ENCODE measurements around the gene SF3B1. TPM values are rescaled to one million over a fixed set of nuclear protein-coding genes. Genes with fewer than 3 reads are reported as not detected.

Gene SF3B1
- total RNA-seq, 1 donor from 2014 or later, result 253 TPM

- Histone ChIP-seq H3K4me2 (ENCODE audit: low read length) (no peak overlapping the region), H3K36me3 (ENCODE audit: insufficient read depth, low read length) (no peaks in the 10 kb centered on the region), H3K27me3 (ENCODE audit: insufficient read depth, low read length) (no peaks in the 10 kb centered on the region), H3K9me3 (ENCODE audit: insufficient read depth, low read depth, low read length) (no peaks in the 10 kb centered on the region), H3K4me3 (ENCODE audit: insufficient read depth, low read depth, low read length) (no peak overlapping the region), H2AFZ (ENCODE audit: low read depth, low read length) (no peak overlapping the region), H3K79me2 (ENCODE audit: insufficient read depth, low read length) (no peaks in the 10 kb centered on the region), H3K9ac (ENCODE audit: low read length) (no peak overlapping the region), H3K4me1 (ENCODE audit: insufficient read depth, low read length) (no peaks in the 10 kb centered on the region), H3K27ac (ENCODE audit: low read depth, low read length) (no peak overlapping the region), H4K20me1 (ENCODE audit: insufficient read depth, low read length) (no peaks in the 10 kb centered on the region)
- H3K27ac Mint-ChIP-seq (ENCODE audit: unreplicated experiment), result no peak overlapping the region
- H3K9me3 Mint-ChIP-seq (ENCODE audit: unreplicated experiment), result peaks cover 4% of the 10 kb centered on the region
- FAIRE-seq (no peak), DNase-seq (ENCODE audit: low read depth) (peak; percentile 23)
- no peak for TF ChIP-seq CTCF (IDR thresholded peaks at IDR 0.05; ENCODE audit: insufficient read depth, low read depth, low read length)
- no peak for TF ChIP-seq EZH2 (IDR thresholded peaks at IDR 0.05; ENCODE audit: insufficient read depth, low read length)
- H3K27me3 Mint-ChIP-seq (ENCODE audit: low read depth, unreplicated experiment), result no peaks in the 10 kb centered on the region
- peaks cover 3% of the 10 kb centered on the region for H3K36me3 Mint-ChIP-seq (ENCODE audit: low read depth, unreplicated experiment)
- H3K4me1 Mint-ChIP-seq (ENCODE audit: low read depth, unreplicated experiment), result peaks cover 10% of the 10 kb centered on the region
- no peak overlapping the region for H3K4me3 Mint-ChIP-seq (ENCODE audit: unreplicated experiment)
Measured at GRCh38 chr2:197369228-197369932, 65.4 kb downstream of the SF3B1 start.

- H3K4me1 ChIP-seq (ENCODE audit: insufficient read depth, low read length), result no peaks in the 10 kb centered on the region
- no peak overlapping the region for H3K27ac Mint-ChIP-seq (ENCODE audit: unreplicated experiment)
- H2AFZ ChIP-seq (ENCODE audit: low read depth, low read length), result no peak overlapping the region
- H3K4me1 Mint-ChIP-seq (ENCODE audit: low read depth, unreplicated experiment), result peaks cover 10% of the 10 kb centered on the region
- no peak overlapping the region for H3K4me3 ChIP-seq (ENCODE audit: insufficient read depth, low read depth, low read length)
- no peak for DNase-seq (ENCODE audit: low read depth)
- H3K36me3 ChIP-seq (ENCODE audit: insufficient read depth, low read length), result no peaks in the 10 kb centered on the region
- no peak overlapping the region for H3K27ac ChIP-seq (ENCODE audit: low read depth, low read length)
- no peak for TF ChIP-seq CTCF (IDR thresholded peaks at IDR 0.05; ENCODE audit: insufficient read depth, low read depth, low read length)
- TF ChIP-seq EZH2 (IDR thresholded peaks at IDR 0.05; ENCODE audit: insufficient read depth, low read length), result no peak
- no peaks in the 10 kb centered on the region for H3K27me3 ChIP-seq (ENCODE audit: insufficient read depth, low read length)
- H3K27me3 Mint-ChIP-seq (ENCODE audit: low read depth, unreplicated experiment), result no peaks in the 10 kb centered on the region
- H3K9me3 ChIP-seq (ENCODE audit: insufficient read depth, low read depth, low read length), result no peaks in the 10 kb centered on the region
- no peak overlapping the region for H3K4me2 ChIP-seq (ENCODE audit: low read length)
- no peaks in the 10 kb centered on the region for H3K79me2 ChIP-seq (ENCODE audit: insufficient read depth, low read length)
- no peak overlapping the region for H3K9ac ChIP-seq (ENCODE audit: low read length)
- H4K20me1 ChIP-seq (ENCODE audit: insufficient read depth, low read length), result no peaks in the 10 kb centered on the region
- H3K4me3 Mint-ChIP-seq (ENCODE audit: unreplicated experiment), result no peak overlapping the region
- FAIRE-seq, result no peak
- peaks cover 4% of the 10 kb centered on the region for H3K9me3 Mint-ChIP-seq (ENCODE audit: unreplicated experiment)
- peaks cover 3% of the 10 kb centered on the region for H3K36me3 Mint-ChIP-seq (ENCODE audit: low read depth, unreplicated experiment)
Measured at GRCh38 chr2:197368412-197368811, 66.4 kb downstream of the SF3B1 start.

GRCh38 chr2:197363998-197364397, 70.8 kb downstream of the SF3B1 start:
- no peaks in the 10 kb centered on the region for H4K20me1 ChIP-seq (ENCODE audit: insufficient read depth, low read length)
- H3K27ac ChIP-seq (ENCODE audit: low read depth, low read length), result no peak overlapping the region
- peaks cover 4% of the 10 kb centered on the region for H3K4me1 ChIP-seq (ENCODE audit: insufficient read depth, low read length)
- peaks cover 2% of the 10 kb centered on the region for H3K9me3 Mint-ChIP-seq (ENCODE audit: unreplicated experiment)
- no peaks in the 10 kb centered on the region for H3K27me3 ChIP-seq (ENCODE audit: insufficient read depth, low read length)
- no peak overlapping the region for H3K27ac Mint-ChIP-seq (ENCODE audit: unreplicated experiment)
- no peak overlapping the region for H3K9ac ChIP-seq (ENCODE audit: low read length)
- H3K4me1 Mint-ChIP-seq (ENCODE audit: low read depth, unreplicated experiment), result peaks cover 7% of the 10 kb centered on the region
- H2AFZ ChIP-seq (ENCODE audit: low read depth, low read length), result no peak overlapping the region
- H3K9me3 ChIP-seq (ENCODE audit: insufficient read depth, low read depth, low read length), result no peaks in the 10 kb centered on the region
- no peak for FAIRE-seq
- TF ChIP-seq CTCF (IDR thresholded peaks at IDR 0.05; ENCODE audit: insufficient read depth, low read depth, low read length) (no peak), EZH2 (IDR thresholded peaks at IDR 0.05; ENCODE audit: insufficient read depth, low read length) (no peak)
- no peaks in the 10 kb centered on the region for H3K79me2 ChIP-seq (ENCODE audit: insufficient read depth, low read length)
- H3K36me3 ChIP-seq (ENCODE audit: insufficient read depth, low read length), result no peaks in the 10 kb centered on the region
- no peaks in the 10 kb centered on the region for H3K27me3 Mint-ChIP-seq (ENCODE audit: low read depth, unreplicated experiment)
- no peak for DNase-seq (ENCODE audit: low read depth)
- H3K4me2 ChIP-seq (ENCODE audit: low read length), result no peak overlapping the region
- H3K4me3 ChIP-seq (ENCODE audit: insufficient read depth, low read depth, low read length), result no peak overlapping the region
- H3K4me3 Mint-ChIP-seq (ENCODE audit: unreplicated experiment), result no peak overlapping the region
- H3K36me3 Mint-ChIP-seq (ENCODE audit: low read depth, unreplicated experiment), result no peaks in the 10 kb centered on the region

Measured in astrocyte (in vitro differentiated cells and primary cell).